SK-N-SH (cell line): ENCODE results near the gene G3BP2. TPM values are rescaled to one million over a fixed set of nuclear protein-coding genes. Genes with fewer than 3 reads are reported as not detected.
"Not testable (repeated sequence)": the region's sequence is repeated elsewhere in the genome, so short reads cannot be mapped to it uniquely, and the experiment has no call there.

Experiments
- CTCF ChIA-PET: fragments of 300-600, 350-600 bp; formaldehyde crosslinking; extraction: SDS; loops from one replicate; lab custom pipeline; 2021; lab: Yijun Ruan, JAX
- POLR2A ChIA-PET: fragments of 350-600 bp; sonication (Branson Sonifier 250); formaldehyde crosslinking; extraction: SDS; loops from one replicate; lab custom pipeline; 2020; ENCODE audit warnings: antibody characterized with exemption, inconsistent platforms; lab: Yijun Ruan, JAX
- DNase-seq: peaks from one replicate; pipeline ENCODE4 v3.0.0; 2012
- H2AFZ ChIP-seq: fragments of 200-600 bp; sonication (generic); 2 replicates; pipeline ENCODE4 v1.8.1; 2016; ENCODE audit warnings: antibody characterized with exemption, mild to moderate bottlenecking, low read depth
- H3F3A ChIP-seq: fragments of 200-600 bp; sonication (generic); replicated peaks from 2 replicates; pipeline ENCODE3; 2016; ENCODE audit warnings: antibody characterized with exemption, mild to moderate bottlenecking; ENCODE audit not compliant: insufficient read depth
- H3K27ac ChIP-seq, 2 experiments: fragments of 200-500 bp in 1 of 2; fragments of 200-600 bp in 1 of 2; sonication (Bioruptor generic) in 1 of 2; sonication (generic), shearing (Covaris generic) in 1 of 2; 2 replicates each; pipeline versions ENCODE4 v1.5.1 to v1.6.1; 2014 to 2016; ENCODE audit warnings: low read depth in 2 of 2, inconsistent platforms in 1 of 2, low read length in 1 of 2, mild to moderate bottlenecking in 1 of 2, mixed read lengths in 1 of 2
- H3K27me3 ChIP-seq: fragments of 200-600 bp; sonication (generic), shearing (Covaris generic); 2 replicates; pipeline ENCODE4 v1.6.1; 2016; ENCODE audit warnings: mixed run types; ENCODE audit not compliant: insufficient read depth
- H3K36me3 ChIP-seq, 2 experiments: fragments of 200-500 bp in 1 of 2; fragments of 200-600 bp in 1 of 2; sonication (Bioruptor generic) in 1 of 2; sonication (generic) in 1 of 2; replicated peaks in 1 of 2; 2 replicates each; pipeline versions ENCODE3 to v1.5.1; 2014 to 2016; ENCODE audit warnings: low read length in 1 of 2, mild to moderate bottlenecking in 1 of 2; ENCODE audit not compliant: insufficient read depth in 2 of 2, control insufficient read depth in 1 of 2
- H3K4me1 ChIP-seq, 2 experiments: fragments of 200-500 bp in 1 of 2; fragments of 200-600 bp in 1 of 2; sonication (Bioruptor generic) in 1 of 2; sonication (generic), shearing (Covaris generic) in 1 of 2; 2 replicates each; pipeline versions ENCODE4 v1.5.1 to v1.6.1; 2014 to 2016; ENCODE audit warnings: low read depth in 1 of 2, low read length in 1 of 2, mixed run types in 1 of 2; ENCODE audit not compliant: insufficient read depth in 2 of 2, control insufficient read depth in 1 of 2
- H3K4me2 ChIP-seq: fragments of 200-600 bp; sonication (generic), shearing (Covaris generic); 2 replicates; pipeline ENCODE4 v1.6.1; 2017; ENCODE audit warnings: mixed run types
- H3K4me3 ChIP-seq, 2 experiments: fragments of 200-500 bp in 1 of 2; fragments of 200-600 bp in 1 of 2; sonication (Bioruptor generic) in 1 of 2; sonication (generic), shearing (Covaris generic) in 1 of 2; 2 replicates each; pipeline versions ENCODE4 v1.5.1 to v1.8.1; 2014 to 2016; ENCODE audit warnings: low read depth in 2 of 2, inconsistent platforms in 1 of 2, low read length in 1 of 2, mild to moderate bottlenecking in 1 of 2, mixed read lengths in 1 of 2, moderate library complexity in 1 of 2
- H3K79me2 ChIP-seq: fragments of 200-600 bp; sonication (generic); 2 replicates; pipeline ENCODE4 v1.8.1; 2017; ENCODE audit warnings: mild to moderate bottlenecking; ENCODE audit not compliant: insufficient read depth
- H3K9ac ChIP-seq: fragments of 200-600 bp; sonication (generic); 2 replicates; pipeline ENCODE4 v1.6.1; 2017; ENCODE audit warnings: mixed run types
- H3K9me2 ChIP-seq: fragments of 200-600 bp; sonication (generic); 2 replicates; pipeline ENCODE4 v1.6.1; 2017; ENCODE audit warnings: mixed run types
- H3K9me3 ChIP-seq: fragments of 200-600 bp; sonication (generic); 2 replicates; pipeline ENCODE4 v1.6.1; 2017; ENCODE audit warnings: mixed run types, mild to moderate bottlenecking, moderate library complexity
- H4K20me1 ChIP-seq: fragments of 200-600 bp; sonication (generic); 2 replicates; pipeline ENCODE4 v1.6.1; 2017; ENCODE audit warnings: mild to moderate bottlenecking, mixed run types; ENCODE audit not compliant: insufficient read depth
- CHD2 ChIP-seq: fragments of 150-350 bp; IDR thresholded peaks from 2 replicates; pipeline ENCODE4 v1.6.1; 2018; ENCODE audit warnings: low read length; ENCODE audit not compliant: partially characterized antibody
- ELF1 ChIP-seq: IDR thresholded peaks from 2 replicates; pipeline ENCODE4 v1.4.0; 2012
- EZH2phosphoT487 ChIP-seq: fragments of 200-600 bp; sonication (generic); IDR thresholded peaks from 2 replicates; pipeline ENCODE4 v1.6.1; 2017; ENCODE audit warnings: low read depth, mixed run types, mild to moderate bottlenecking, antibody characterized with exemption, moderate library complexity, borderline replicate concordance
- FOXJ3 ChIP-seq: sonication (generic); formaldehyde crosslinking; IDR thresholded peaks from 2 replicates; pipeline ENCODE4 v1.5.1; 2020; ENCODE audit warnings: mild to moderate bottlenecking, missing genetic modification reagents
- JUND ChIP-seq: IDR thresholded peaks from 2 replicates; pipeline ENCODE4 v1.4.0; 2012
- MXI1 ChIP-seq: IDR thresholded peaks from 2 replicates; pipeline ENCODE4 v1.6.1; 2012; ENCODE audit warnings: mild to moderate bottlenecking, low read depth, low read length, improper control_type of control experiment
- NFIC ChIP-seq: IDR thresholded peaks from 2 replicates; pipeline ENCODE4 v1.4.0; 2012; ENCODE audit warnings: borderline replicate concordance
- NRF1 ChIP-seq: IDR thresholded peaks from 2 replicates; pipeline ENCODE4 v1.6.1; 2012; ENCODE audit warnings: low read depth, mild to moderate bottlenecking, low read length
- PBX3 ChIP-seq: IDR thresholded peaks from 2 replicates; pipeline ENCODE4; 2012
- POLR2AphosphoS5 ChIP-seq: IDR thresholded peaks from 2 replicates; pipeline ENCODE4 v1.6.1; 2012; ENCODE audit warnings: low read depth, low read length
- RCOR1 ChIP-seq: fragments of 150-350 bp; IDR thresholded peaks from 2 replicates; pipeline ENCODE4 v1.6.1; 2017; ENCODE audit warnings: antibody characterized with exemption, low read length
- RFX5 ChIP-seq: IDR thresholded peaks from 2 replicates; pipeline ENCODE4 v1.6.1; 2012; ENCODE audit warnings: mild to moderate bottlenecking, improper control_type of control experiment, low read length
- RXRA ChIP-seq: IDR thresholded peaks from 2 replicates; pipeline ENCODE4 v1.4.0; 2012; ENCODE audit warnings: low read depth, mild to moderate bottlenecking, borderline replicate concordance
- SIN3A ChIP-seq: IDR thresholded peaks from 2 replicates; pipeline ENCODE4 v1.6.1; 2012; ENCODE audit warnings: low read depth, mild to moderate bottlenecking, low read length, moderate library complexity, borderline replicate concordance
- SMC3 ChIP-seq: IDR thresholded peaks from 2 replicates; pipeline ENCODE4 v1.6.1; 2012; ENCODE audit warnings: low read depth, low read length, improper control_type of control experiment
- TAF1 ChIP-seq: IDR thresholded peaks from 2 replicates; pipeline ENCODE4 v1.6.1; 2012; ENCODE audit warnings: low read depth, mild to moderate bottlenecking, low read length, moderate library complexity, borderline replicate concordance
- TCF12 ChIP-seq: IDR thresholded peaks from 2 replicates; pipeline ENCODE4 v1.4.0; 2012
- YY1 ChIP-seq: IDR thresholded peaks from 2 replicates; pipeline ENCODE4 v1.4.0; 2012; ENCODE audit warnings: low read depth, mild to moderate bottlenecking
- WGBS: methylation state at CpG from one replicate; pipeline ENCODE4 v1.1.6; 2017; ENCODE audit warnings: low lambda C conversion rate; 5-methylcytosine and 5-hydroxymethylcytosine counted together
- polyA plus RNA-seq, 3 experiments: library from polyadenylated mRNA; depleted of rRNA; stranded (reverse); fragments of >200 nt; gene quantifications; 2 replicates each; pipeline ENCODE4 v1.2.3, GENCODE V29; 2012
- TF ChIP-seq, protein P1 (sequence below): fragments of 150-350 bp; IDR thresholded peaks from 2 replicates; pipeline ENCODE4 v1.6.1; 2017; ENCODE audit warnings: antibody characterized with exemption, low read length, low read depth, borderline replicate concordance
- TF ChIP-seq, protein P2 (sequence below): IDR thresholded peaks from 2 replicates; pipeline ENCODE4 v1.6.1; 2012; ENCODE audit warnings: mild to moderate bottlenecking, low read depth, low read length, moderate library complexity

G3BP2 gene
- polyA plus RNA-seq, 1 of the 3 experiments (the other 2 are of a cell fraction), result 35.9 TPM

GRCh38 chr4:75718529-75718928 is 45.3 kb upstream of the G3BP2 start:
- no peaks in the 10 kb centered on the region for H3K27me3 ChIP-seq
- no peak overlapping the region for H3K27ac ChIP-seq
- H3K9me3 ChIP-seq, result no peaks in the 10 kb centered on the region
- H3K4me1 ChIP-seq, result peaks cover 22 to 26% of the 10 kb centered on the region in 2 experiments
- H3K79me2 ChIP-seq, result peaks cover 18% of the 10 kb centered on the region
- no peaks in the 10 kb centered on the region for H3K9me2 ChIP-seq
- TF ChIP-seq NFIC (no peak), YY1 (peak; percentile 42; the same call in 1 of the 2 replicates)
- H2AFZ ChIP-seq, result no peak overlapping the region
- no peaks in the 10 kb centered on the region for H4K20me1 ChIP-seq
- ChIA-PET CTCF (interaction anchor here (0.7 kb wide), 1 partner anchor 725 kb away, joined by 3 read pairs; no protein-coding TSS in a partner anchor), POLR2A (no interaction called here)
- H3K4me3 ChIP-seq, result no peak overlapping the region
- DNase-seq, result no peak
- no peaks in the 10 kb centered on the region for H3K36me3 ChIP-seq
- WGBS, result 82% methylated on average over 2 of the region's 2 CpGs
- peaks cover 28% of the 10 kb centered on the region for H3F3A ChIP-seq
- H3K4me2 ChIP-seq, result no peak overlapping the region
- H3K9ac ChIP-seq, result no peak overlapping the region

DNA sequence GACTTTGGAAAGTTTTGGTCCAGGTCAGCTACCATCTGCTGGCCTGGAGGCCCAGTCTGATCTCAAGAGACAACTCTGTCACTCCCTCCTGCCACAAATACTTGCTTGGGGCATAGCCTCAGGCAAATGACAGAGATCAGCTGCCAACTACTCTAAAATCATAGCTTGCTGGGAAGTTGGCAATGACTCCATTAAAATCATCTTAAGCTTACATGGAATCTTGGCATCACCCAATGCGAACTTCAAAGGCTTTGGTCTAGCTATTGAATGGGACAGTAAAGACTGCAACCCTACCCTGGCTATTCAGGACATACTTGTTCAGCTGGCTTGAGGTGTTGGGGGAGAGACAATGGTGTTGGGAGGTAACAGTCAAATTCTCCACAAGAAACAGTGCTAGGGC is 44.2 kb upstream of the G3BP2 start:
- Histone ChIP-seq H3K27me3 (no peaks in the 10 kb centered on the region), H3F3A (peaks cover 23% of the 10 kb centered on the region), H3K9ac (no peak overlapping the region), H3K79me2 (peaks cover 6% of the 10 kb centered on the region), H3K36me3 (no peaks in the 10 kb centered on the region), H3K9me3 (no peaks in the 10 kb centered on the region), H2AFZ (no peak overlapping the region), H3K27ac (no peak overlapping the region), H3K4me1 (peaks cover 17 to 23% of the 10 kb centered on the region in 2 experiments), H3K9me2 (no peaks in the 10 kb centered on the region), H4K20me1 (no peaks in the 10 kb centered on the region)
- POLR2A ChIA-PET, result no interaction called here
- WGBS, result 60% methylated on average over 1 of the region's 1 CpG
- CTCF ChIA-PET, result no interaction called here
- no peak for DNase-seq
- TF ChIP-seq NRF1, result no peak
- no peak for TF ChIP-seq TAF1
- no peak for TF ChIP-seq TCF12
- no peak for TF ChIP-seq JUND
- TF ChIP-seq RXRA, result no peak
- no peak for TF ChIP-seq PBX3
- no peak for TF ChIP-seq CHD2
- no peak for TF ChIP-seq SMC3
- no peak for TF ChIP-seq EZH2phosphoT487
- TF ChIP-seq ELF1, result no peak
- TF ChIP-seq NFIC, result no peak
- TF ChIP-seq, protein P1, sequence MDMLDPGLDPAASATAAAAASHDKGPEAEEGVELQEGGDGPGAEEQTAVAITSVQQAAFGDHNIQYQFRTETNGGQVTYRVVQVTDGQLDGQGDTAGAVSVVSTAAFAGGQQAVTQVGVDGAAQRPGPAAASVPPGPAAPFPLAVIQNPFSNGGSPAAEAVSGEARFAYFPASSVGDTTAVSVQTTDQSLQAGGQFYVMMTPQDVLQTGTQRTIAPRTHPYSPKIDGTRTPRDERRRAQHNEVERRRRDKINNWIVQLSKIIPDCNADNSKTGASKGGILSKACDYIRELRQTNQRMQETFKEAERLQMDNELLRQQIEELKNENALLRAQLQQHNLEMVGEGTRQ, result no peak
- TF ChIP-seq YY1, result no peak
- TF ChIP-seq FOXJ3 (CRISPR knock-in tag), result no peak
- TF ChIP-seq RFX5, result no peak
- TF ChIP-seq RCOR1, result no peak
- TF ChIP-seq MXI1, result no peak
- TF ChIP-seq, protein P2, sequence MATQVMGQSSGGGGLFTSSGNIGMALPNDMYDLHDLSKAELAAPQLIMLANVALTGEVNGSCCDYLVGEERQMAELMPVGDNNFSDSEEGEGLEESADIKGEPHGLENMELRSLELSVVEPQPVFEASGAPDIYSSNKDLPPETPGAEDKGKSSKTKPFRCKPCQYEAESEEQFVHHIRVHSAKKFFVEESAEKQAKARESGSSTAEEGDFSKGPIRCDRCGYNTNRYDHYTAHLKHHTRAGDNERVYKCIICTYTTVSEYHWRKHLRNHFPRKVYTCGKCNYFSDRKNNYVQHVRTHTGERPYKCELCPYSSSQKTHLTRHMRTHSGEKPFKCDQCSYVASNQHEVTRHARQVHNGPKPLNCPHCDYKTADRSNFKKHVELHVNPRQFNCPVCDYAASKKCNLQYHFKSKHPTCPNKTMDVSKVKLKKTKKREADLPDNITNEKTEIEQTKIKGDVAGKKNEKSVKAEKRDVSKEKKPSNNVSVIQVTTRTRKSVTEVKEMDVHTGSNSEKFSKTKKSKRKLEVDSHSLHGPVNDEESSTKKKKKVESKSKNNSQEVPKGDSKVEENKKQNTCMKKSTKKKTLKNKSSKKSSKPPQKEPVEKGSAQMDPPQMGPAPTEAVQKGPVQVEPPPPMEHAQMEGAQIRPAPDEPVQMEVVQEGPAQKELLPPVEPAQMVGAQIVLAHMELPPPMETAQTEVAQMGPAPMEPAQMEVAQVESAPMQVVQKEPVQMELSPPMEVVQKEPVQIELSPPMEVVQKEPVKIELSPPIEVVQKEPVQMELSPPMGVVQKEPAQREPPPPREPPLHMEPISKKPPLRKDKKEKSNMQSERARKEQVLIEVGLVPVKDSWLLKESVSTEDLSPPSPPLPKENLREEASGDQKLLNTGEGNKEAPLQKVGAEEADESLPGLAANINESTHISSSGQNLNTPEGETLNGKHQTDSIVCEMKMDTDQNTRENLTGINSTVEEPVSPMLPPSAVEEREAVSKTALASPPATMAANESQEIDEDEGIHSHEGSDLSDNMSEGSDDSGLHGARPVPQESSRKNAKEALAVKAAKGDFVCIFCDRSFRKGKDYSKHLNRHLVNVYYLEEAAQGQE, result no peak
- no peak for TF ChIP-seq POLR2AphosphoS5
- no peak for TF ChIP-seq SIN3A
- TF ChIP-seq, all 33 proteins: peak for 0
- Histone ChIP-seq H3K4me2 (no peak overlapping the region), H3K4me3 (no peak overlapping the region)

- H2AFZ ChIP-seq, H3K9me3 ChIP-seq, POLR2A ChIA-PET, H4K20me1 ChIP-seq, H3K36me3 ChIP-seq, H3K9ac ChIP-seq, H3K9me2 ChIP-seq, DNase-seq, H3K79me2 ChIP-seq, H3K4me3 ChIP-seq, H3K27me3 ChIP-seq: not testable (repeated sequence)
- Histone ChIP-seq H3K4me2 (peak overlapping the region; percentile 80; the same call in 1 of the 2 replicates), H3K4me1 (peaks cover 16 to 23% of the 10 kb centered on the region in 2 experiments), H3F3A (peaks cover 23% of the 10 kb centered on the region), H3K27ac (peak overlapping the region; percentile 70 to 81; a peak in 3 of 4 replicates)
- CTCF ChIA-PET, result interaction anchor here (1.3 kb wide), 1 partner anchor 8 kb away, joined by 12 read pairs; the partner anchor contains the start of gene USO1
- WGBS, result 79% methylated on average over 3 of the region's 3 CpGs
Observed at GRCh38 chr4:75716054-75716453, 42.8 kb upstream of the G3BP2 start.
